Loucy (cell line): Measurements from ENCODE around the gene C2orf92.
"Not testable (repeated sequence)": the region's sequence is repeated elsewhere in the genome, so short reads cannot be mapped to it uniquely, and the experiment has no call there.

Experiments
- H2AFZ ChIP-seq: fragments of 200-600 bp; sonication (generic); 2 replicates; pipeline ENCODE4 v1.6.0; 2016; ENCODE audit warnings: antibody characterized with exemption, mild to moderate bottlenecking, low read length, moderate library complexity
- H3F3A ChIP-seq: fragments of 200-600 bp; 2 replicates; pipeline ENCODE4 v1.6.0; 2016; ENCODE audit warnings: antibody characterized with exemption, low read depth, mild to moderate bottlenecking
- H3K27me3 ChIP-seq: fragments of 200-600 bp; sonication (generic); 2 replicates; pipeline ENCODE4 v1.6.1; 2014; ENCODE audit warnings: low read length, mild to moderate bottlenecking; ENCODE audit not compliant: insufficient read depth, poor library complexity, severe bottlenecking
- H3K36me3 ChIP-seq: fragments of 200-600 bp; sonication (generic); 2 replicates; pipeline ENCODE4 v1.6.1; 2016; ENCODE audit warnings: low read length; ENCODE audit not compliant: insufficient read depth
- H3K4me1 ChIP-seq: fragments of 200-600 bp; sonication (generic); 2 replicates; pipeline ENCODE4 v1.5.1; 2014; ENCODE audit warnings: low read length, mild to moderate bottlenecking; ENCODE audit not compliant: insufficient read depth, poor library complexity, severe bottlenecking
- H3K4me2 ChIP-seq: fragments of 200-600 bp; sonication (generic); 2 replicates; pipeline ENCODE4 v1.6.0; 2014; ENCODE audit warnings: antibody characterized with exemption, low read length, low read depth, mild to moderate bottlenecking; ENCODE audit not compliant: poor library complexity, severe bottlenecking
- H3K4me3 ChIP-seq: fragments of 200-600 bp; sonication (generic); 2 replicates; pipeline ENCODE4 v1.5.1; 2014; ENCODE audit warnings: low read length, mild to moderate bottlenecking, mixed read lengths; ENCODE audit not compliant: poor library complexity, severe bottlenecking
- H3K79me2 ChIP-seq: fragments of 200-600 bp; sonication (generic); 2 replicates; pipeline ENCODE4 v1.6.1; 2014; ENCODE audit warnings: low read length; ENCODE audit not compliant: insufficient read depth
- H3K9ac ChIP-seq: fragments of 200-600 bp; sonication (generic); 2 replicates; pipeline ENCODE4 v1.6.0; 2014; ENCODE audit warnings: mild to moderate bottlenecking, low read depth, low read length, moderate library complexity; ENCODE audit not compliant: poor library complexity, severe bottlenecking
- H3K9me2 ChIP-seq: fragments of 200-600 bp; sonication (generic); replicated peaks from 2 replicates; pipeline ENCODE4 v1.6.1; 2016; ENCODE audit warnings: low read depth, low read length, mixed read lengths
- H3K9me3 ChIP-seq: fragments of 200-600 bp; sonication (generic); 2 replicates; pipeline ENCODE4 v1.6.1; 2014; ENCODE audit warnings: mild to moderate bottlenecking, antibody characterized with exemption, low read length, low read depth; ENCODE audit not compliant: insufficient read depth
- H4K20me1 ChIP-seq: fragments of 200-600 bp; sonication (generic); 2 replicates; pipeline ENCODE4 v1.6.0; 2014; ENCODE audit warnings: antibody characterized with exemption, low read length, mild to moderate bottlenecking; ENCODE audit not compliant: insufficient read depth, poor library complexity, severe bottlenecking
- EZH2phosphoT487 ChIP-seq: fragments of 200-600 bp; IDR thresholded peaks from 2 replicates; pipeline ENCODE4 v1.6.1; 2018; ENCODE audit warnings: antibody characterized with exemption, mild to moderate bottlenecking, moderate library complexity, borderline replicate concordance
- TF ChIP-seq, protein P1 (sequence below): fragments of 200-600 bp; sonication (generic); conservative IDR thresholded peaks from 2 replicates; pipeline ENCODE4 v1.5.1; 2014; ENCODE audit warnings: mild to moderate bottlenecking, antibody characterized with exemption, low read length

Gene C2orf92

GRCh38 chr2:97708048-97708380, 38.5 kb downstream of the C2orf92 start:
- no peak overlapping the region for H3K4me2 ChIP-seq
- peaks cover 23% of the 10 kb centered on the region; the same call in 1 of the 2 replicates for H3K79me2 ChIP-seq
- H3K27me3 ChIP-seq: no peaks in the 10 kb centered on the region
- no peaks in the 10 kb centered on the region for H3K9me3 ChIP-seq
- TF ChIP-seq, protein P1, sequence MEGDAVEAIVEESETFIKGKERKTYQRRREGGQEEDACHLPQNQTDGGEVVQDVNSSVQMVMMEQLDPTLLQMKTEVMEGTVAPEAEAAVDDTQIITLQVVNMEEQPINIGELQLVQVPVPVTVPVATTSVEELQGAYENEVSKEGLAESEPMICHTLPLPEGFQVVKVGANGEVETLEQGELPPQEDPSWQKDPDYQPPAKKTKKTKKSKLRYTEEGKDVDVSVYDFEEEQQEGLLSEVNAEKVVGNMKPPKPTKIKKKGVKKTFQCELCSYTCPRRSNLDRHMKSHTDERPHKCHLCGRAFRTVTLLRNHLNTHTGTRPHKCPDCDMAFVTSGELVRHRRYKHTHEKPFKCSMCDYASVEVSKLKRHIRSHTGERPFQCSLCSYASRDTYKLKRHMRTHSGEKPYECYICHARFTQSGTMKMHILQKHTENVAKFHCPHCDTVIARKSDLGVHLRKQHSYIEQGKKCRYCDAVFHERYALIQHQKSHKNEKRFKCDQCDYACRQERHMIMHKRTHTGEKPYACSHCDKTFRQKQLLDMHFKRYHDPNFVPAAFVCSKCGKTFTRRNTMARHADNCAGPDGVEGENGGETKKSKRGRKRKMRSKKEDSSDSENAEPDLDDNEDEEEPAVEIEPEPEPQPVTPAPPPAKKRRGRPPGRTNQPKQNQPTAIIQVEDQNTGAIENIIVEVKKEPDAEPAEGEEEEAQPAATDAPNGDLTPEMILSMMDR: no peak
- TF ChIP-seq EZH2phosphoT487: no peak
- H3K9me2 ChIP-seq: no peaks in the 10 kb centered on the region
- H4K20me1 ChIP-seq: no peaks in the 10 kb centered on the region
- no peaks in the 10 kb centered on the region for H3F3A ChIP-seq
- H3K4me1 ChIP-seq: peaks cover 31% of the 10 kb centered on the region
- H3K9ac ChIP-seq: no peak overlapping the region
- no peak overlapping the region for H2AFZ ChIP-seq
- no peaks in the 10 kb centered on the region for H3K36me3 ChIP-seq
- H3K4me3 ChIP-seq: no peak overlapping the region

GRCh38 chr2:97708608-97709007, 39.1 kb downstream of the C2orf92 start:
- TF ChIP-seq, protein P1: no peak
- no peak for TF ChIP-seq EZH2phosphoT487

GRCh38 chr2:97711394-97711711, 41.8 kb downstream of the C2orf92 start:
- peaks cover 5% of the 10 kb centered on the region for H3K27me3 ChIP-seq
- no peaks in the 10 kb centered on the region for H3K9me3 ChIP-seq
- H3K4me3 ChIP-seq: no peak overlapping the region
- no peak for TF ChIP-seq EZH2phosphoT487
- TF ChIP-seq, protein P1: no peak
- H3K79me2 ChIP-seq: peaks cover 55% of the 10 kb centered on the region
- H3F3A ChIP-seq: no peaks in the 10 kb centered on the region
- H3K36me3 ChIP-seq: no peaks in the 10 kb centered on the region
- H2AFZ ChIP-seq: no peak overlapping the region
- H4K20me1 ChIP-seq: peaks cover 11% of the 10 kb centered on the region
- no peak overlapping the region for H3K4me2 ChIP-seq
- no peak overlapping the region for H3K9ac ChIP-seq
- no peaks in the 10 kb centered on the region for H3K9me2 ChIP-seq
- H3K4me1 ChIP-seq: peaks cover 56% of the 10 kb centered on the region

More at GRCh38 chr2:97708608-97709007, 39.1 kb downstream of the C2orf92 start:
- no peaks in the 10 kb centered on the region for H3K27me3 ChIP-seq
- no peaks in the 10 kb centered on the region for H3F3A ChIP-seq
- H3K9ac ChIP-seq: no peak overlapping the region
- H2AFZ ChIP-seq: no peak overlapping the region
- peaks cover 28% of the 10 kb centered on the region for H3K79me2 ChIP-seq
- no peaks in the 10 kb centered on the region for H3K9me2 ChIP-seq
- H4K20me1 ChIP-seq: no peaks in the 10 kb centered on the region
- H3K4me2 ChIP-seq: no peak overlapping the region
- H3K9me3 ChIP-seq: no peaks in the 10 kb centered on the region
- no peak overlapping the region for H3K4me3 ChIP-seq
- peaks cover 35% of the 10 kb centered on the region for H3K4me1 ChIP-seq
- no peaks in the 10 kb centered on the region for H3K36me3 ChIP-seq

GRCh38 chr2:97712175-97712574, 42.7 kb downstream of the C2orf92 start:
- not testable (repeated sequence) for H3K9me2 ChIP-seq, H3K36me3 ChIP-seq, H3K27me3 ChIP-seq, H3K9me3 ChIP-seq, H3F3A ChIP-seq, H2AFZ ChIP-seq
- peak overlapping the region; percentile 95 for H3K4me3 ChIP-seq
- H3K9ac ChIP-seq: peak overlapping the region; percentile 99
- peaks cover 64% of the 10 kb centered on the region for H3K79me2 ChIP-seq
- peaks cover 11% of the 10 kb centered on the region for H4K20me1 ChIP-seq
- peaks cover 64% of the 10 kb centered on the region for H3K4me1 ChIP-seq
- peak overlapping the region; percentile 92 for H3K4me2 ChIP-seq
